Measurements from ENCODE around the gene LRP6. TPM values are rescaled to one million over a fixed set of nuclear protein-coding genes. Genes with fewer than 3 reads are reported as not detected.

LRP6 gene
- polyA plus RNA-seq, 1 donor (not counting 4 experiments of a cell fraction or from before 2014, with no cell fraction given) = 13.0 TPM

GRCh38 chr12:12108441-12109058, 158.3 kb downstream of the LRP6 start:
- no peak overlapping the region for H2AFZ ChIP-seq (ENCODE audit: control insufficient read depth, low read length)
- H3K9me3 ChIP-seq (ENCODE audit: control insufficient read depth, low read depth, low read length) = no peaks in the 10 kb centered on the region
- TF ChIP-seq CTCF (optimal IDR thresholded peaks at IDR 0.05 in 1 of 3, IDR thresholded peaks at IDR 0.05 in 1 of 3, conservative IDR thresholded peaks at IDR 0.05 in 1 of 3; ENCODE audit: extremely low read depth in 1 of 3, insufficient read depth in 2 of 3, low read length in 3 of 3) = no peak
- H3K4me2 ChIP-seq (ENCODE audit: control insufficient read depth, extremely low read depth, insufficient read depth, low read depth, low read length) = no peak overlapping the region
- H4K20me1 ChIP-seq (ENCODE audit: control insufficient read depth, extremely low read depth, insufficient read depth, low read length) = no peaks in the 10 kb centered on the region
- no peaks in the 10 kb centered on the region for H3K9me1 ChIP-seq (ENCODE audit: control insufficient read depth, extremely low read depth, insufficient read depth, low read length)
- no peak overlapping the region for H3K4me3 ChIP-seq (ENCODE audit: control insufficient read depth in 2 of 3, extremely low read depth in 1 of 3, insufficient read depth in 2 of 3, low read depth in 1 of 3, low read length in 3 of 3)
- H3K79me2 ChIP-seq (ENCODE audit: control insufficient read depth, insufficient read depth, low read length) = no peaks in the 10 kb centered on the region
- H3K27ac ChIP-seq (ENCODE audit: control insufficient read depth, insufficient read depth, low read length) = no peak overlapping the region
- H3K27me3 ChIP-seq (ENCODE audit: control insufficient read depth, extremely low read depth, insufficient read depth, low read length) = no peaks in the 10 kb centered on the region
- no peak for FAIRE-seq
- H3K4me1 ChIP-seq (ENCODE audit: control insufficient read depth, extremely low read depth, insufficient read depth, low read length) = no peaks in the 10 kb centered on the region
- dilution Hi-C loops (cut with MboI; ENCODE audit: extremely low pct_ligation_motif_present, low sequenced_read_pairs) = no loop called here
- no peak for DNase-seq (ENCODE audit: low read depth, low spot score)
- H3K36me3 ChIP-seq (ENCODE audit: control insufficient read depth in 2 of 2, extremely low read depth in 1 of 2, insufficient read depth in 2 of 2, low read length in 2 of 2) = no peaks in the 10 kb centered on the region
- H3K9ac ChIP-seq (ENCODE audit: control insufficient read depth, extremely low read depth, insufficient read depth, low read length) = no peak overlapping the region

GRCh38 chr12:12107678-12108077, 159.2 kb downstream of the LRP6 start:
- H3K27me3 ChIP-seq (ENCODE audit: control insufficient read depth, extremely low read depth, insufficient read depth, low read length) = no peaks in the 10 kb centered on the region
- no peaks in the 10 kb centered on the region for H3K9me1 ChIP-seq (ENCODE audit: control insufficient read depth, extremely low read depth, insufficient read depth, low read length)
- H2AFZ ChIP-seq (ENCODE audit: control insufficient read depth, low read length) = no peak overlapping the region
- DNase-seq (ENCODE audit: low read depth, low spot score) (no peak), FAIRE-seq (no peak)
- no peak overlapping the region for H3K4me2 ChIP-seq (ENCODE audit: control insufficient read depth, extremely low read depth, insufficient read depth, low read depth, low read length)
- dilution Hi-C loops (cut with MboI; ENCODE audit: extremely low pct_ligation_motif_present, low sequenced_read_pairs) = no loop called here
- no peaks in the 10 kb centered on the region for H3K79me2 ChIP-seq (ENCODE audit: control insufficient read depth, insufficient read depth, low read length)
- no peaks in the 10 kb centered on the region for H3K36me3 ChIP-seq (ENCODE audit: control insufficient read depth in 2 of 2, extremely low read depth in 1 of 2, insufficient read depth in 2 of 2, low read length in 2 of 2)
- H3K4me3 ChIP-seq (ENCODE audit: control insufficient read depth in 2 of 3, extremely low read depth in 1 of 3, insufficient read depth in 2 of 3, low read depth in 1 of 3, low read length in 3 of 3) = no peak overlapping the region
- H3K9me3 ChIP-seq (ENCODE audit: control insufficient read depth, low read depth, low read length) = no peaks in the 10 kb centered on the region
- no peaks in the 10 kb centered on the region for H4K20me1 ChIP-seq (ENCODE audit: control insufficient read depth, extremely low read depth, insufficient read depth, low read length)
- no peaks in the 10 kb centered on the region for H3K4me1 ChIP-seq (ENCODE audit: control insufficient read depth, extremely low read depth, insufficient read depth, low read length)
- no peak overlapping the region for H3K27ac ChIP-seq (ENCODE audit: control insufficient read depth, insufficient read depth, low read length)
- H3K9ac ChIP-seq (ENCODE audit: control insufficient read depth, extremely low read depth, insufficient read depth, low read length) = no peak overlapping the region
- TF ChIP-seq CTCF (optimal IDR thresholded peaks at IDR 0.05 in 1 of 3, IDR thresholded peaks at IDR 0.05 in 1 of 3, conservative IDR thresholded peaks at IDR 0.05 in 1 of 3; ENCODE audit: extremely low read depth in 1 of 3, insufficient read depth in 2 of 3, low read length in 3 of 3) = no peak
- no peak for TF ChIP-seq EZH2 (IDR thresholded peaks at IDR 0.05; ENCODE audit: low read length)
